ENCODE measurements around the gene CTNNA2. TPM values are rescaled to one million over a fixed set of nuclear protein-coding genes. Genes with fewer than 3 reads are reported as not detected.

Gene CTNNA2
- total and polyA plus RNA-seq, 2 of the 8 experiments (the other 6 are each of a cell fraction or from before 2014, with no cell fraction given) = 3.9 to 9.0 TPM

DNA sequence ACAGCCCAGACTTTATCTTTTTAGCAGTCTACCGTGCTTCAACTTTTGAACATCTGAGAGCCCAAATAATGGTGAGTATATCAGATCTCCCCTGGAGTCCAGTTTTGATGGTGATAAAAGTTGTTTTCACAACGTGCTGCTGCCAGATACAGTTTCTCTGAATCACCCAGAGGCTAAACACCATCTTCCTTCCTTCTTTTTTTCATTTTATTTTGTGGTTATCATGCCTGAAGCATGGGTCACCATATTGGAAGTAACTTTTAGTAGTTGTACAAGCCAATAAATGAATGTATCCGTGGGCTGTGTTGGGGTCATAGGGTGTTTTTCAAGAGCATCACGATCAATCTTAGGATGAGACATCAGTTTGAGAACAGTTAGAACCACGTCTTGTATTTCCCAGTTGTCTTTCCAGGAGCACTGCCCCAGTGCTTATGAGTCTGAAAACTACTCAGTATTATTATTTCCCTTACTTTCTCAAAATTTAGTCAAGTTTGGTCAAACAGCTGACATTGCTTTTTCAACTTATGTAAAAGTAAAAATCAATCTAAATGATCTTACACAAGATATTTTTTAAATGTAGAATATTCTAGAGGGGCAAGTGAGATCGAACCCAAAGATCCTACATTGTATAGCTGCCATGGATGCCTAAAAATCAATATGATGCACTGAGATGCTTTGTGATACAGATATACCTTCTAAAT is 311.4 kb downstream of the CTNNA2 start:
- H2AK5ac ChIP-seq (ENCODE audit: low read depth, low read length) = no peak overlapping the region
- no peaks in the 10 kb centered on the region for H3K79me2 ChIP-seq (ENCODE audit: control insufficient read depth in 1 of 2, insufficient read depth in 2 of 2, low read length in 2 of 2)
- H3K4ac ChIP-seq (replicated peaks; ENCODE audit: insufficient read length, low read depth, low read length) = no peak overlapping the region
- no peak overlapping the region for H3K4me2 ChIP-seq (ENCODE audit: insufficient read depth in 1 of 2, low read depth in 2 of 2, low read length in 2 of 2)
- no peak overlapping the region for H4K91ac ChIP-seq (replicated peaks; ENCODE audit: insufficient read length, low read length)
- POLR2A ChIA-PET (ENCODE audit: partially characterized antibody) = no interaction called here
- no peak overlapping the region for H2AFZ ChIP-seq (ENCODE audit: low read length)
- H4K8ac ChIP-seq (ENCODE audit: extremely low read depth, insufficient read depth, low read length) = no peak overlapping the region
- CTCF ChIA-PET (ENCODE audit: partially characterized antibody) = no interaction called here
- H2BK12ac ChIP-seq (ENCODE audit: low read depth, low read length) = no peak overlapping the region
- H3K23me2 ChIP-seq (ENCODE audit: low read depth, low read length) = no peaks in the 10 kb centered on the region
- H2BK5ac ChIP-seq (ENCODE audit: low read depth, low read length) = no peak overlapping the region
- H3K23ac ChIP-seq (ENCODE audit: insufficient read length) = no peak overlapping the region
- H2BK120ac ChIP-seq (replicated peaks; ENCODE audit: low read depth, low read length) = no peak overlapping the region
- no peak overlapping the region for H3K27ac ChIP-seq (ENCODE audit: low read depth, low read length)
- no peak overlapping the region for H3K9ac ChIP-seq (replicated peaks in 1 of 4; ENCODE audit: extremely low read depth in 1 of 4, low read depth in 3 of 4, low read length in 3 of 4)
- no peaks in the 10 kb centered on the region for H3K36me3 ChIP-seq (ENCODE audit: control insufficient read depth in 2 of 4, insufficient read depth in 4 of 4, low read length in 3 of 4)
- H3K56ac ChIP-seq (replicated peaks; ENCODE audit: insufficient read length, low read depth, low read length) = no peak overlapping the region
- no peaks in the 10 kb centered on the region for H3K79me1 ChIP-seq (ENCODE audit: low read depth, low read length)
- H2BK15ac ChIP-seq (ENCODE audit: low read length) = no peak overlapping the region
- no peaks in the 10 kb centered on the region for H3K4me1 ChIP-seq (replicated peaks in 1 of 4; ENCODE audit: control insufficient read depth in 3 of 4, insufficient read depth in 4 of 4, low read length in 3 of 4)
- DNase-seq (ENCODE audit: low read depth in 1 of 2, low spot score in 2 of 2) (no peak), FAIRE-seq (no peak)
- no peak overlapping the region for H3K4me3 ChIP-seq (ENCODE audit: extremely low read depth in 1 of 4, insufficient read depth in 2 of 4, low read depth in 3 of 4, low read length in 4 of 4)
- no peak overlapping the region for H4K5ac ChIP-seq (ENCODE audit: insufficient read length, low read depth, low read length)
- WGBS, 2 experiments (ENCODE audit: extremely low coverage in 1 of 2, insufficient coverage in 1 of 2, insufficient read length in 1 of 2, insufficient replicate concordance in 2 of 2, low coverage in 1 of 2, low lambda C conversion rate in 2 of 2, missing lambda C conversion rate in 1 of 2) = 98% methylated on average over 6 of the region's 6 CpGs; no CpG with 5 or more reads in 1 of the 2 experiments
- H3K9me3 ChIP-seq (ENCODE audit: insufficient read depth in 2 of 2, low read depth in 1 of 2, low read length in 1 of 2) = no peaks in the 10 kb centered on the region
- H4K20me1 ChIP-seq (replicated peaks in 1 of 2; ENCODE audit: control insufficient read depth in 1 of 2, insufficient read depth in 2 of 2, low read length in 2 of 2) = no peaks in the 10 kb centered on the region
- H3K18ac ChIP-seq (ENCODE audit: extremely low read depth, low read length) = no peak overlapping the region
- no peak overlapping the region for H2BK20ac ChIP-seq (ENCODE audit: low read length)
- no peaks in the 10 kb centered on the region for H3K27me3 ChIP-seq (replicated peaks in 1 of 4; ENCODE audit: control insufficient read depth in 3 of 4, extremely low read depth in 1 of 4, insufficient read depth in 3 of 4, low read length in 3 of 4)
- no peak overlapping the region for H3K14ac ChIP-seq (ENCODE audit: insufficient read length)
- TF ChIP-seq YY1 (IDR thresholded peaks at IDR 0.05; ENCODE audit: low read depth, low read length) (no peak), RXRA (IDR thresholded peaks at IDR 0.05; ENCODE audit: insufficient read depth, low read depth, low read length) (no peak), TAF1 (IDR thresholded peaks at IDR 0.05; ENCODE audit: low read depth, low read length) (no peak)

All from H1 (cell line).